Bronchial epithelial cell (primary cell): ENCODE measurements around the gene CRLF2. TPM values are rescaled to one million over a fixed set of nuclear protein-coding genes. Genes with fewer than 3 reads are reported as not detected.
A peak's percentile ranks its signal among the peaks of the same experiment; 100 is the strongest.
"Not testable (repeated sequence)": the region's sequence is repeated elsewhere in the genome, so short reads cannot be mapped to it uniquely, and the experiment has no call there.

Experiments used
- DNase-seq: peaks from one replicate; pipeline ENCODE4 v3.0.0-alpha.2; 2010; ENCODE audit warnings: low read depth
- FAIRE-seq: peaks from 2 replicates; lab custom pipeline; 2011; peaks lifted over from hg19 to GRCh38; lab: Jason Lieb, UNC
- H3K27me3 ChIP-seq: 2 replicates; pipeline ENCODE4 v1.5.1; 2011; ENCODE audit warnings: low read length; ENCODE audit not compliant: control insufficient read depth, insufficient read depth
- H3K36me3 ChIP-seq: 2 replicates; pipeline ENCODE4 v1.5.1; 2011; ENCODE audit warnings: low read length; ENCODE audit not compliant: control insufficient read depth, insufficient read depth
- H3K4me3 ChIP-seq: 2 replicates; pipeline ENCODE4 v1.5.1; 2011; ENCODE audit warnings: mild to moderate bottlenecking, low read depth, low read length, control low read depth
- total RNA-seq: library from RNA; depleted of rRNA; stranded (reverse); fragments of >200 nt; gene quantifications from 2 replicates; pipeline ENCODE4 v1.2.1, GENCODE V29; 2014
- TF ChIP-seq, protein P1 (sequence below): IDR thresholded peaks from 2 replicates; pipeline ENCODE4 v1.5.1; 2011; ENCODE audit warnings: mild to moderate bottlenecking, moderate library complexity, low read length, control low read depth, inconsistent platforms; ENCODE audit not compliant: insufficient read depth, severe bottlenecking

CRLF2 gene
- total RNA-seq, 1 donor from 2014 or later, result not detected

DNA sequence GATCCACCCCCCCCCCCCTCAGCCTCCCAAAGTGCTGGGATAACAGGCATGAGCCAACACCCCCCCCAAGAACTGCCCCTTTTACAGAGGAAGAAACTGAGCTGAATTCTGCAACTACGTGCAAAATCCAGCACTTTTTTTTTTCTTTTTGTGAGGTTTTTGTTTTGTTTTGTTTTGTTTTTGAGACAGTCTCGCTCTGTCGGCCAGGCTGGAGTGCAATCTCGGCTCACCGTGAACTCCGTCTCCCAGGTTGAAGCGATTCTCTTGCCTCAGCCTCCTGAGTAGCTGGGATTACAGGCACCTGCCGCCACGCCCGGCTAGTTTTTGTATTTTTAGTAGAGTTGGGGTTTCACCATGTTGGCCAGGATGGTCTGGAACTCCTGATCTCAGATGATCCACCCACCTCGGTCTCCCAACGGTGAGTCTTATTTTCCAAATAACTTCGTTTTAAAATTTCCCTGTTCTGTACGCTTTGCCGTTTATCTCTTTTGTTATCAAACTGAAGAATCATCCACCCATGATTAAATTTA is 4.9 kb downstream of the CRLF2 start:
- Histone ChIP-seq H3K27me3 (no peaks in the 10 kb centered on the region), H3K4me3 (no peak overlapping the region), H3K36me3 (no peaks in the 10 kb centered on the region)
- FAIRE-seq (no peak), DNase-seq (no peak)
- TF ChIP-seq, protein P1, sequence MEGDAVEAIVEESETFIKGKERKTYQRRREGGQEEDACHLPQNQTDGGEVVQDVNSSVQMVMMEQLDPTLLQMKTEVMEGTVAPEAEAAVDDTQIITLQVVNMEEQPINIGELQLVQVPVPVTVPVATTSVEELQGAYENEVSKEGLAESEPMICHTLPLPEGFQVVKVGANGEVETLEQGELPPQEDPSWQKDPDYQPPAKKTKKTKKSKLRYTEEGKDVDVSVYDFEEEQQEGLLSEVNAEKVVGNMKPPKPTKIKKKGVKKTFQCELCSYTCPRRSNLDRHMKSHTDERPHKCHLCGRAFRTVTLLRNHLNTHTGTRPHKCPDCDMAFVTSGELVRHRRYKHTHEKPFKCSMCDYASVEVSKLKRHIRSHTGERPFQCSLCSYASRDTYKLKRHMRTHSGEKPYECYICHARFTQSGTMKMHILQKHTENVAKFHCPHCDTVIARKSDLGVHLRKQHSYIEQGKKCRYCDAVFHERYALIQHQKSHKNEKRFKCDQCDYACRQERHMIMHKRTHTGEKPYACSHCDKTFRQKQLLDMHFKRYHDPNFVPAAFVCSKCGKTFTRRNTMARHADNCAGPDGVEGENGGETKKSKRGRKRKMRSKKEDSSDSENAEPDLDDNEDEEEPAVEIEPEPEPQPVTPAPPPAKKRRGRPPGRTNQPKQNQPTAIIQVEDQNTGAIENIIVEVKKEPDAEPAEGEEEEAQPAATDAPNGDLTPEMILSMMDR, result no peak

DNA sequence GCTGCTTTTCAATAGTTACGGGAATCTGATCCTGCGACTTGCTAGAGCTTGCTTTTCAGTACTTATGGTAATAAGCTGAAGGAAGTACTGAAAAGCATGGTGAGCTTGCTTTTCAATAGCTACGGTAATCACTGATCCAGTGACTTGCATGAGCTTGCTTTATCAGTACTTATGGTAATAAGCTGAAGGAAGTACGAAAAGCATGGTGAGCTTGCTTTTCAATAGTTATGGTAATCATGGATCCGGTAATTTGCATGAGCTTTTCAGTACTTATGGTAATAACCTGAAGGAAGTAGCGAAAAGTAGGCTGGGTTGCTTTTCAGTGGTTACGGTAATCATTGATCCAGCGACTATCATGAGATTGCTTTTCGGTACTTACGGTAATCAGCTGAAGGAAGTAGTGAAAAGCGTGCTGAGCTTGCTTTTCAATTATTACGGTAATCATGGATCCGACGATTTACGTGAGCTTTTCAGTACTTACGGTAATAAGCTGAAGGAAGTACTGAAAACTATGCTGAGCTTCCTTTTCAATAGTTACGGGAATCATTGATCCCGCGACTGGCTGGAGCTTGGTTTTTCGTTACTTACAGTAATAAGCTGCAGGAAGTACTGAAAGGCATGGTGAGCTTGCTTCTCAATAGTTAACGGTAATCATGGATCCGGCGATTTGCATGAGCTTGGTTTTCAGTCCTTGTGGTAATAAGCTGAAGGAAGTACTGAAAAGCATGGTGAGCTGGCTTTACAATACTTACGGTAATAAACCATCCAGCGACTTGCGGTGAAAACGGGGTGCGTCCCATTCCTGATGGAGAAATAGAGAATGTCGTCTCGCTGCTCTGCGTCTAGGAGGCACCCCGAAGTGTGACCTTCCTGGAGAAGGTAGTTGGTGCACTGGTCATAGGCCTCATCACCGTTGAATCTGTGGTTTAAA is 6.5 kb downstream of the CRLF2 start:
- FAIRE-seq (no peak), DNase-seq (peak; percentile 70)
- no peak overlapping the region for H3K4me3 ChIP-seq
- no peaks in the 10 kb centered on the region for H3K36me3 ChIP-seq
- TF ChIP-seq, protein P1, result no peak
- no peaks in the 10 kb centered on the region for H3K27me3 ChIP-seq

DNA sequence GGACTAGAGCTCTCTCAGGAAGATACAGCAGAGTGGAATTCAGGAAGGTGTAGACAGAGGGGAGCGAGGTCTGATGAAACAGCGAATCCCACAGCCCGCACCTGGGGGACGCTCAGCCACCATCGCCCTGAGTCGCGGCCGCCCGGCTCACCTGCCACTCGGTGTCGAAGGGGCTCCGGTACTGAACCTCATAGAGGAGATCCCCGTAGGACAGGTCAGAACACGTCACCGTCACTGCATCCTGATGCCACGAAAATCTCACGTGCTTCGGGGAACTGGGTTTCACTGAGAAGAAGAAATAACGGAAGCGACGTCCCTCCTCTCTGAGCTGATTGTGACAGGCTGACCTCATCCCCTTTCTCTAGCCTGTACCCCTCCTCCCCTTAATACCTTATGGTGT is 10.2 kb downstream of the CRLF2 start:
- TF ChIP-seq, protein P1, result no peak
- Histone ChIP-seq H3K4me3 (no peak overlapping the region), H3K36me3 (no peaks in the 10 kb centered on the region), H3K27me3 (no peaks in the 10 kb centered on the region)
- no peak for DNase-seq
- FAIRE-seq, result no peak

DNA sequence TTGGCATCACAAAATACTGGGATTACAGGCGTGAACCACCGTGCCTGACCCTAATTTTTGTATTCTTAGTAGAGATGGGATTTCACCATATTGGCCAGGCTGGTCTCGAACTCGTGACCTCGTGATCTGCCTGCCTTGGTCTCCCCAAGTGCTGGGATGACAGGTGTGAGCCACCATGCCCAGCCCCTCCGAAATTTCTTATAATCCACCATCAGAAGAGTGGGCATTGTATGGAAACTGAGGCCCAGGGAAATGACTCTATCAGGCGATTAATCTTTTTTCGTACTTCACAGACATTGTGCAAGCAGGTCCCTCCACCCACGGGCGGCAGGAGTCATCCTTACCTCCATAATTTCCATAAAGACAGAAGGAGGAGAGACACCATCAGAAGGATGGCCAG is 16.0 kb downstream of the CRLF2 start:
- TF ChIP-seq, protein P1, result no peak
- FAIRE-seq (no peak), DNase-seq (no peak)
- Histone ChIP-seq H3K36me3 (no peaks in the 10 kb centered on the region), H3K4me3 (no peak overlapping the region), H3K27me3 (no peaks in the 10 kb centered on the region)

DNA sequence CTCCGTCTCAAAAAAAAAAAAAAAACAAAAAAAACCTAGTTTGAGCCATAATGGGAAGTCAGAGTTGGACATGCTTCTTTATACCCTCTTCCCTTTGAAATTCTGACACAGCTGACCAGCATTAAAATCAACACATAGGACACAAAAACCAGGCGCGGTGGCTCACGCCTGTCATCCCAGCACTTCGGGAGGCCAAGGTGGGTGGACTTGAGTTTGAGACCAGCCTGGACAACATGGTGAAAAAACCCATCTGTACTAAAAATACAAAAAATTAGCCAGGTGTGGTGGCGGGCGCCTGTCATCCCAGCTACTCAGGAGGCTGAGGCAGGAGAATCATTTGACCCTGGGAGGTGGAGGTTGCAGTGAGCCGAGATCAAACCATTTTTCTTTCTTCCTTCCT is 20.3 kb downstream of the CRLF2 start:
- not testable (repeated sequence) for H3K4me3 ChIP-seq, H3K36me3 ChIP-seq, DNase-seq, H3K27me3 ChIP-seq, FAIRE-seq

DNA sequence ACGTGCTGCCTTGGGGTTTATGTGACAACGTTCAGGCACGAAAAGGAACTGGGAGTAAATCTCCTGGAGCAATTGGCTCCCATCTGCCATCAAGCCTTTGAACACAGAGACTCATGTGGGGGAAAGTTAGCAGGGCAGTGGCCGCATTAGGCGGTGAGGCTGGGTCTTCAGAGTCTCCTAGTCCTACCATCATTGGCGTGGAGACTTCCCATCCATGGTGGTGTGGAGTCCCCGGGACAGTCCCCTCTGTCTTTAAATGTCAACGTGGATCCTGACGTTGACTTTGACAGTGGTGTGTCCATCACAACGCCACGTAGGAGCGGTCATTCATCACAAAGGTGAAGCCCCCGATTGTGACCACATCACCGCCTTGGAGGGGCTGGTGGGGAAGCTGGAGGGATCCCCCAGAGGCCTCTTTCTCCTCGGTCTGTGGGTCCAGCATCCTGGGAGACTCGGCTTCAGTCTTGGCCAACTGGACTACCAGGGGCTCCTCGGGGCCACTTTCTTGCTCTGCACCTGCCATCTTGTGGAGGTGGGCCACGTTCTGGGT is 21.8 kb downstream of the CRLF2 start:
- H3K4me3 ChIP-seq, result no peak overlapping the region
- H3K36me3 ChIP-seq, result no peaks in the 10 kb centered on the region
- DNase-seq (no peak), FAIRE-seq (no peak)
- TF ChIP-seq, protein P1, result no peak
- H3K27me3 ChIP-seq, result no peaks in the 10 kb centered on the region
